ENCODE results near the gene OST4.

Gene OST4

DNA sequence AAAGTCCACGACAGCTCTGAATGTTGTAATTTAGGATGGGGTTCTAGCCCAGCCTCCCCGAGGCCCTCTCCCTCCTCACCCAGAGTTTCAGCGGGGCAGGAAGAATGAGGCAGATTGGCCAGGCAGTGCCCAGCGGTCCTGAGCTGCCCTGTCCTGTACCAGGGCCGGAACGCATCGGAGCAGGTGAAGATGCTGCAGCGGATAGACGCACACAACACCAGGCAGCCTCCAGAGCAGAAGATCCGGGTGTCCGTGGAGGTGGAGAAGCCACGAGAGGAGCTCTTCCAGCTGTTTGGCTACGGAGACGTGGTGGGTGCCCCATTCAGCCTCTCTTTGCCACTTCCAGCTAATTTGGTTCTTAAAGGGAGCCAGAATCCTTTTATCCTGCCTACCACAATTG, 25.9 kb upstream of the OST4 start:
- TF ChIP-seq GATA1 (IDR thresholded peaks at IDR 0.05; ENCODE audit: low read depth, low read length) (no peak), POLR2A (IDR thresholded peaks at IDR 0.05; ENCODE audit: low read length) (no peak)
- no peak for DNase-seq

DNA sequence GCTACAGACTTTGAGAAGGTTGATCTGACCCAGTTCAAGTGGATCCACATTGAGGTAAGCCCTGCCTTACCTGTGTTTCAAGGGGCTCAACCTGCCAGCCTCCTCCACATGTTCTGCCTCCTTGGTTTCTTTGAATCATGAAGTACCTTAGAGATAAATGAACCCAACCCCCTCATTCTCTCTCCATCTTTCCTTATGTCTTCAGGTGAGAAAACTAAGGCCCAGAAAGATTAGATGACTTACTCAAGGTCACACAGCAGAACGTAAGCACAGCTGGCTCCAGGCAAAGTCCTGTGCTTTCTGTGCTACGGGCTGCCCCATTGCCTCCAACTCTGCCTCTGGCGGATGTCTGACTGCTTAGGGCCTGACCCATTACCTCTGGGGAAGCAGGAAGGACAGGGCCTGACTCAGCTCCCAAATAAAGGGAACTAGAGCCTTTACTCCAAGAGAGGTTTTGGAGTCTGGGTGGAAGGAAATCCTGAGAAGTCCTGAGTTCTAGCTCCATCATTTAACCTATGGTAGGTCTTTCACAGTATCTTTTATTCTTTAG, 25.4 kb upstream of the OST4 start:
- TF ChIP-seq POLR2A (IDR thresholded peaks at IDR 0.05; ENCODE audit: low read length) (no peak), GATA1 (IDR thresholded peaks at IDR 0.05; ENCODE audit: low read depth, low read length) (no peak)
- no peak for DNase-seq

DNA sequence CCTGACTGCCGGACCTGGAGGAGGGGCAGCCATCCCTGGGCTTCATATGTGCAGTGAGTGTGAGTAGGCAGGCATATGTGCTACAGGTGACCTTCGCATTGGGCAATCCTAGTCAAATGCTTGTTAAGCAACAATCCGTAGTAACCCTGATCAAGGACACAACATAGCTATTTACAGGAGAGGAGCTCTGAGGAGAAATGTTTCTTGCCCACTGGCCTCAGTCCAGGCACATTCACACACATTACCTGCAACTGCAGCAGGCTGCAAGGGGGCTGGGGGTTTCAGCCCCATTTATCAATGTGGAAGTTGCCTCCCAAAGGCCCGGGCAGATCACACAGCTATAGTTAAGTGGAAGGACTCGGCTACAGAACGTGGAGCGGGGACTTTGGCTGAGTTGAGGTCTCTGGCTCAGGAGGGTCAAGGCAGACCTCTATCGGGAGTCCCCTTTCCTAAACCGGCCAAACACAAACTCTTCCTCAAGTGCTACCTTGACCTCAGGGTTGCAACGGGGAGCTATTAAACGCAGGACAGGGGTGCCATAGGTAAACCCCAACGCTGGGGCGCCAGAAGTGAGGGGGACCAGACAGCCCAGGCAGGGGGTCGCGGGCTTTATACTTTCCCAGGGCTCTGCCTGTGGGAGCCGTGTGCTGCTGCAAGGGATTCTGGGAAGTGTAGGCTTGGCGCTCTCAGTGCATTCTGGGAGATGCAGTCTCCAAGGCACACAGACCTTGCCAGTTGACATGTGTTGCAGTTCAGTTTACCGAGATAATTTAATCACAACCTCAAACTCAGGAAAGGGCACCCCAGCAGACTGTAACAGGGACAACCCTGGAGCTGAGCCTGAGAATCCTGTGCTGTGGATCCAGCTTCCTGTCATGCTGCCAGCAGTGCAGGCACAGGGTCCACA, 24.5 kb upstream of the OST4 start:
- no peak for TF ChIP-seq GATA1 (IDR thresholded peaks at IDR 0.05; ENCODE audit: low read depth, low read length)
- no peak for TF ChIP-seq POLR2A (IDR thresholded peaks at IDR 0.05; ENCODE audit: low read length)
- DNase-seq = peak; percentile 67 to 71

DNA sequence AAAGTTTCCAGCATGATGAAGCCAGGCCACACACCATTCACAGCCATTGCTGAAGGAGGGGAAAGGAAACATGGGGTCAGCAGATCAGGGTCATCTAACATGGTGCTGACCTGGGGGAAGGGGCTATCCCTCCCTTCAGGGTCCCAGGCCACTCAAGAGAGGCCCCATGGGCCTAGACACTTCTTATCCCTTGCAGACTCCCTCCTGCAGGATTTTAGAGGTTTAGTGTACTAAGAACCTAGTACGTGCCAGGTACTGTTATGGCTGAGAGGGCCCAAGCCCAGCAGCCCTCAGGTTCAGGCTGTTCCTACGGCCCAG, 23.9 kb upstream of the OST4 start:
- no peak for TF ChIP-seq GATA1 (IDR thresholded peaks at IDR 0.05; ENCODE audit: low read depth, low read length)
- no peak for TF ChIP-seq POLR2A (IDR thresholded peaks at IDR 0.05; ENCODE audit: low read length)
- DNase-seq = no peak

DNA sequence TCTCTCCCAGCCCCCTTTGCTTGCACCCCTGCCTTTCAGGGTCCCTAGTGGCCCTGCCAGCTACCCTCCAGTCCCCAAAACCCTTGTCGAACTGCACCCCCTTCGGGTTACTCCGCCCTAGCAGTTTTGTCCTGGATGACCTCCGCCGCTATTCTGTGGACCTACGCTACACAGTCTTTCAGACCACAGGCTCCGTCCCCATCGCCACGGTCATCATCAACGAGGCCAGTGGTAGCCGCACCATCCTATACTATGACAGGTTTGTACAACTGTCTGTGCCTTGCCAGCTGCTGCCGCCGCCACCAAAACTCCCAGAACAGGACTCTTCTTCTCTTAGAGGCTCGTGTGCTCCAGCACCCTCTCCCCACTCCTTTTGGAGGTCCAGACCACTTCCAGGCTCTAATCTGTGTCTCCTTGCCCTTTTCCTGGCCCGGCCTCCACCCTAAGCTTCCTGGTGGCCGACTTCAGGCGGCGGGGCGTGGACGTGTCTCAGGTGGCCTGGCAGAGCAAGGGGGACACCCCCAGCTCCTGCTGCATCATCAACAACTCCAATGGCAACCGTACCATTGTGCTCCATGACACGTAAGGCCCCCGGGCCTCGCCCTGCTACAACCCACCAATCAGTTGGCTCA, 23.0 kb upstream of the OST4 start:
- no peak for TF ChIP-seq POLR2A (IDR thresholded peaks at IDR 0.05; ENCODE audit: low read length)
- no peak for DNase-seq

DNA sequence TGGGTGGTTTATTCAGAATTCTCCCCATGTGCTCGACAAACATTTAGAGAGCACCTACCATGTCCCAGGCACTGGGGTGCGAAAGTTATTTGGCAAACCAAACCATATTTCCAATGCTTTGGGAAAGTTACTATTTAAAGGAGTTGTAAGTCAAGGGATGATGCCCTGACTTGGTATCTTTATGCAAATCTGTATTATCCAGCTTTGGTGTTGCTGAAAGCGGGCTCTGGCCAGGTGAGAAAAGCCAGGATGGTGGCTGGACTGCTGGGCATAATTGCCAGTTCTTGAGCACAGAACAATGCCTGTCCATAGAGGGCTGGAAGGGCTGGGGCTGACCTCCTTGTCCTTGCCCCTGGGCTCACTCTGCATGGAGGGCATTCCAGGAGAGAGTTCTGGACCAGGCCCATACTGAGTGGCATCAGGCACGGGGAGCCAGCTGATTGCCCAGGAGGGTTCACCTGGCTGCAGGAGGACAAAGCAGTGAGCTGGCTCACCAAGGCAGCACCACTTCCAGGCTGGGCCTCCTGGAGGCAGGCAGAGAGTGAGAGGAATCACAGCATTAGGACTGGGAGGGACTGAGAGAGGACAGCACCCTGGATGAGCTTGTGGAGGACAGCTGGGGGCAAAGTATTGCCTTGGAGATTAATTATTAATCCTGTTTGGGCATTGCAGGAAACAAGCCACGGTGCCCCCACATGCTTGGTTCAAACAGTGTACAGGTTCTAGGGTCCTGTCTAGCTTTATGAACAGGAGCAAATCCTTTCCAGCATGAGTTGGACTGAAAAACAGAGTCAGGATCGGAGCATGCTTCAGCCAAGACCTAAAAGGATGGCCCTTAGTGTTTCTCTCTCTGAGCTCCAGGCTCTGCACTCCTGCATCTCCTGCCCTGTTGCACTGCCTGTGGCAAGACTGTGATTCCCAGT, 22.2 kb upstream of the OST4 start:
- no peak for DNase-seq
- TF ChIP-seq GATA1 (IDR thresholded peaks at IDR 0.05; ENCODE audit: low read depth, low read length) = no peak
- no peak for TF ChIP-seq POLR2A (IDR thresholded peaks at IDR 0.05; ENCODE audit: low read length)

DNA sequence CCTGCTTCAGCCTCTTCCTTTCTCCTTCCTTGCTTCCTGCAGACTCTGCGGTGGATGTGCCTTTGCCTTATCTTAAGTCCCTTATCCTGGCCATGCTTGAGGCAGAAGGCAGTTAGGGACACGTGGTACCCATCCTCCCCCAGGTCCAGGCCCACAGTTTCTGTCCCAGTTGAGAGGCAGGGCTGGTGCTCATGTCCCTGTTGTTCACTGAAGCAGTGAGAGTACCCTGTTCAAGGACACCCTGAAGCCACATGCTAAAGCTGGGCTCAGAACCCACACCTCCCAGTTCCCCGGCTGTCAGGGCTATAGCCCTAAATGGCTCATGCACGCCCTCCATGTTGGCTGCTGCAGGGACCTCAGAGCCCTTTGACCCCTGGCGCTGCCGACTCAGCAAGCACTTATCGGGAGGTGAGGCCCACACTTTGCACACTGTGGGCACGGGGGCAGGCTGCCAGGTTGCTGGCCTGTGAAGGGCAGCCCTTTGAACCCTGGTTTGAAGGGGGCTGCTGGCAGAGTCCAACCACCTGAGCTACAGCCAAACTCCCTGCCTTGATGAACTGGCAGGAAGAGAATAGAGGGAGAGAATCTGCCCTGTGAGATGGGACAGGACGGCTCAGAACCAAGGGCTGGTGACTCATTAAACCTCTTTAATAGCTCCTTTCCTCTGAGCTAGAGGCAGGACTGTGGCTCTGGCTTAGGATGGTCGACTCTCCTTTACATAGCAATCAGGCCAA, 21.4 kb upstream of the OST4 start:
- DNase-seq = peak in 1 of 2 experiments; percentile 38
- TF ChIP-seq POLR2A (IDR thresholded peaks at IDR 0.05; ENCODE audit: low read length) (no peak), GATA1 (IDR thresholded peaks at IDR 0.05; ENCODE audit: low read depth, low read length) (no peak)

DNA sequence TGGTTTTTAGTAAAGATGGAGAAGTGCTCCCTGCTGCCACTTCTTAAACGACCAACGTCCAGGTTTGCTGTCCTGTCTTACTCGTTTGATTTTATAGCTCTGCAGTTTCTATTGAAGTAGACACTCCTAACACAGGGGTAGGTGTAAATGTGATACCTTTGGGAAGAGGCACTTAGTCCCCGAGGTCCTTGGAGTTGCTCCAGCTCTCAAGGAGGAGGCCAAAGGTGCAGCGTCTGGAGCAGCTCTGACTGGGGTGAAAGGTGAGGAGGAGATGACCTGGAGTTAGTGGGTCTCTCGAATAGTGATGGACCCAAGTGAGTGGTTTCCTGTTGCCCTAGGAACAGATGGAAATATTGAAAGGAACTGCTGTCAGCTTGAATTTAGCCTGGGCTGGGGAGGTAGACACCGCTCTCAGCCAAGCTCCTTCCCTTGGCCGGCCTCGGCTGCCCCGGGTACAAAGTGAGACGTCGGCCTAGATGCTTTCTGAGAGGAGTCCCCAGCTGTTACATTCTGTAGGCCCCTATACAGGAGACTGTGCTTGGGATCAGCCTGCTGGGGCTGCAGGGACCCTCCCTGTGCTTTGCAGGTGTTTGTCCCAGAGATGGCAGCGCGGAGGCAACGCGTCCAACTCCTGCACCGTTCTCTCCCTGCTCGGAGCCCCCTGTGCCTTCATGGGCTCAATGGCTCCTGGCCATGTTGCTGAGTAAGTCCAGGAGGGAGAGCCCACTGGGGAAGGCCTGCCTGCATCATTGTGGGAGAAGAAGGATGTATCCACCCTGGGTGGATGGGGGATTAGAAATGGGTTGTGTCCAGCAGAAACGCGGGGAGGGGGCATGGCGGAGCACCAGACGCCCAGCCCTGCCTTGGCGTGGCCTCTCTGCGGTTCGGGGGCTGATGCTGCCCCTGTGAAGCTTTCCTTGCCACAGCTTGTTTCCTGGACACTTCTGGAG, 20.6 kb upstream of the OST4 start:
- DNase-seq = no peak
- no peak for TF ChIP-seq POLR2A (IDR thresholded peaks at IDR 0.05; ENCODE audit: low read length)
- TF ChIP-seq GATA1 (IDR thresholded peaks at IDR 0.05; ENCODE audit: low read depth, low read length) = no peak

DNA sequence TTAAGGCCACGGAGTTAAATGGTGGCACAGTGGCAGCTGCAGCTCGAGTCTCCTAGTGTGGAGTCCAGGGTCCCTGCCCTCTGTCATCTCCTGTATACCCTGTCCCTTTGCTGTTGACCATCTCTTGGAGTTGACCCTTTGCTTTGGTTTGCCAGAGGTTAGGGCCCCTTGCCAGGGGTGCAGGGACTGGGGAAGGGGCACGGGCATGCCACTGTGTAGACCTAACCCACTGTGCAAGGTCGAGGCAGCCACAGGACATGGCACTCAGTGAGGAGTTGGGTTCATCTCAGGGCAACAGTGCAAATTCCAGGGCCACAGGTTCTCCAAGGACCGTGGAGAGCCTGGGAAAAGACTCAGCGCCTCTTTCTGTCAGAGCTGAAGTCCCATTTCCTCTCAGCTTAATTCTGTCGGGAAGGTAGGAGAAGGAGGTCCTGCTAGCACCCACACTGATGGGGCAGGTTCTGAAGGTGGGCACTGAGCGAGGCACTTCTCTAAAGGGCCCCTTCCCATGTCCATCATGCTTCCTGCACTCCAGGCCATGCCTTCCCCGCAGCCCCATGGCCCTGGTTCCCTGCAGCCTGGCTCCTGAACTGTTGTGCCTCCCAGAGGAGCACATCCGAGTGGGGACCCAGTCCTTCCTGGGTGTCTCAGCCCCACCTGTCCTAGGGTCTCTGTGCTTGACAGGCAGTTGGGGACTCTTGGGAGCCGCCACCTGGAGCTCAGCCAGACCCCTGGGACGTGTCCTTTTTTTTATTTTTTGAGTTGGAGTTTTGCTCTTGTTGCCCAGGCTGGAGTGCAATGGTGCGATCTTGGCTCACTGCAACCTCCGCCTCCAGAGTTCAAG, 17.9 kb upstream of the OST4 start:
- no peak for TF ChIP-seq GATA1 (IDR thresholded peaks at IDR 0.05; ENCODE audit: low read depth, low read length)
- no peak for TF ChIP-seq POLR2A (IDR thresholded peaks at IDR 0.05; ENCODE audit: low read length)
- DNase-seq = no peak

DNA sequence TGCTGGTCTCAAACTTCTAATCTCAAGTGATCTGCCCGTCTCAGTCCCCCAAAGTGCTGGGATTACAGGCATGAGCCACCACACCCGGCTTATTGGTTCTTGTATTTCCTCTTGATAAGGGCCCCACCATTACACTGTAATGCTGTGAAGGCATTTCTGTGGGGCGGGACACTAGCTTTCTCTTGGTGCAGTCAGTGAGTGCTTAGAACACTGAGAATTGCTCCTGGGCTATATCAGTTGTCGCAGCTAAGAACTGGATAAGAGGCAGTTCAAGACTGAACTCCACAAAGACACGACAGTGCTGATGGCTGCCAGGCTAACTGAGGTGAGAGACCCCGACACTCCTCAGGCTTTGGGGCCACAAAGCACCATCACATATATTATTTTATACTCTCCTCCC, 17.2 kb upstream of the OST4 start:
- no peak for TF ChIP-seq POLR2A (IDR thresholded peaks at IDR 0.05; ENCODE audit: low read length)
- TF ChIP-seq GATA1 (IDR thresholded peaks at IDR 0.05; ENCODE audit: low read depth, low read length) = no peak
- peak; percentile 45 to 61 for DNase-seq

DNA sequence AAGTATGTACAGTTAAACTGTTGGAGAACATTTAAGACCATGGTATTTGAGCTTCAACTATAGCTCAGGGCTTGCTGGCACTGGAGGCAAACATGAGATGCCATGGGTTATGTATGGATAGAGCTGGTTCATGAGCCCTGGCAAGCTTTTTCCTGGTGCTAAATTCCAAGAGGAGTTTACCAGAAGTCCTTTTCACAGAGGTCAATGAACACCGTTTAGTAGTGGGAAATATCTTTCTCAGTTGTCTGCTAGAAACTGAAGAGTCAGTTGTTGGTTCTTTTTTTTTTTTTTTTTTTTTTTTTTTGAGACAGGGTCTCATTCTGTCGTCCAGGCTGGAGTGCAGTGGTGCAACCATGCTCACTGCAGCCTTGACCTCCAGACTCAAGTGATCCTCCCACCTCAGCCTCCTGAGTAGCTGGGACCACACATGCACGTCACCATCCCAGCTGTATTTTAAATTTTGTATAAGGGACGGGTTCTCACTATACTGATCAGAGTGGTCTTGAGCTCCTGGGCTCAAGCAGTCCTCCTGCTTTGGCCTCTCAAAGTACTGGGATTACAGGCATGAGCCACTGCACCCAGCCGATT, 16.5 kb upstream of the OST4 start:
- no peak for DNase-seq
- no peak for TF ChIP-seq GATA1 (IDR thresholded peaks at IDR 0.05; ENCODE audit: low read depth, low read length)
- TF ChIP-seq POLR2A (IDR thresholded peaks at IDR 0.05; ENCODE audit: low read length) = no peak
